Stimulated activated CD8-positive, alpha-beta memory T cell treated with anti-CD3 and anti-CD28 coated beads, Interleukin-12 subunit alpha, Interleukin-12 subunit beta, amount 100 ng/mL, for 4 hours (primary cell): ENCODE data around the gene PSMC1.

Experiments
- DNase-seq: peaks from one replicate; pipeline ENCODE4 v3.0.0-alpha.2; 2020; ENCODE audit warnings: low read depth

PSMC1 gene

GRCh38 chr14:90302529-90303303 is 46.4 kb downstream of the PSMC1 start:
- no peak for DNase-seq

GRCh38 chr14:90303473-90303872 is 47.1 kb downstream of the PSMC1 start:
- DNase-seq: no peak

DNA sequence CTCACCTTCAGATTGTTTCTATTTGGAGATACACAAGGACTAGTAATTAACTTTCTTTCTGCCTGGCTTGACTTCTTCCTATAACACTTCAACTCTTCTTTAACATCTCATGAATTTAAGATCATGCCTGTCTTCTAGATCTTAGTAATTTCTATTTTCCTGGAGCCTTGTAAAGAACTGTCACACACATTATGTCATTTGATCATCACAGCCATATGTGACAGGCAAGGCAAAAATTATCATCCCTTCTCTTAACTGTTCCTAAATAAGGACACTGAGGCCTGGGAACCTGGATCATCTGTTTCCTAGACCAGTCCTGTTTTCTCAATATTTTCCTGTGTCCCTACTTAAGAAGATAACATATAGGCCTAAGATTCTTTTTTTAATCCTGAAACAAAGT is 48.1 kb downstream of the PSMC1 start:
- DNase-seq: no peak

DNA sequence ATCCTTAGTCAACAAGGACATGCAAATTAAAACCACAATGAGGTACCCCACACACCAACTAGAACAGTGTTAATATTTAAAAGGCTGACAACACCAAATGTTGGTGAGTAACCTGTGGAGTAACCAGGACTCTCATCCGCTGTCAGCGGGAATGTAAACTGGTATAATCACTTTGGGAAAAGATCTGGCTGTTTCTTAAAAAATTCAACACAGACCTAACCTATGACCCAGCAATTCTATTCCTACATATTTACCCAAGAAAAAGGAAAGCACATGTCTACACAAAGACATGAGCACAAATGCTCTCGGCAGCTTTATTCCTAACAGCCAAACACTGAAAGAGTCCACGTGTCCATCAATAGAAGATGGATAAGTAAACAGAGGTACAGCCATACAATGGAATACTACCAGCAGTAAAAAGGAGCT is 48.8 kb downstream of the PSMC1 start:
- no peak for DNase-seq

GRCh38 chr14:90308561-90308960 is 52.2 kb downstream of the PSMC1 start:
- DNase-seq: no peak

- DNase-seq: no peak
Measured at GRCh38 chr14:90317286-90317685, 60.9 kb downstream of the PSMC1 start.

- no peak for DNase-seq
Measured at GRCh38 chr14:90318016-90318415, 61.7 kb downstream of the PSMC1 start.

DNA sequence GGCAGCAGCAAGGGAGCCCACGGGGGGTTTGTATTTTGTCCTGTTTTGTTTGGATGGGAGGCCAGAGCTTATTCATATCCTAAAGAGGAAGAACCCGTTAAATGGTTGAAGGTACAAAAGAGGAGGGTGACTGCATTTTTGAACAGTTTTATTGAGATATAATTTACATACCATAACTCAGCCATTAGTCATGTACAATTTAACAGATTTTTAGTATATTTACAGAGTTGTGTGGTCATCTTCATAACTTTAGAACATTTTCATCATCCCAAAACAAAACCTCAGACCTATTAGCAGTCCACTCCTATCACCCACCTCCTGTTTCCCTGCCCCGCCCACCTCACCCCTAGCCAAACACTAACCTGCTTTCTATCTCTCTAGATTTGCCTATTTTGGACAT is 62.8 kb downstream of the PSMC1 start:
- no peak for DNase-seq

- DNase-seq: no peak
Measured at GRCh38 chr14:90319634-90320541, 63.5 kb downstream of the PSMC1 start.

DNA sequence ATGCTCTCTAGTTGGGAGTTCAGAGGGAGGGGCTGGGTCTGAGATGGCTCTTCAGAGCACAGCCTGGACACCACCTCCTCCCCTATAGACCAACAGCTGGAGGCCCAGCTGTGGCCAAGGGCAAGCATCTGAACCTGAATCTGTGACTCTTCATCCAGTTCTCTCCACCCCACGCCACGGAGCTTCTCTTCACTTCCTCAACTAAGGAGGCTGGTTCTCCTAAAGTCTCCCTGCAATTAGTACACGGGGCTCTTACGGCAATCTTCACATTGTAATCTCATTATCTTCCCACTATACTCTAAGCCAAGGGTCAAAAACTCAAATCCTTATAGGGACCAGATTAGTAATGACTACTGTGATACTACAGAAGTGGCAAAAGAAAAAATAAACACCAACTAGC is 65.5 kb downstream of the PSMC1 start:
- no peak for DNase-seq
